ENCODE results near the gene ZFAND4. TPM values are rescaled to one million over a fixed set of nuclear protein-coding genes. Genes with fewer than 3 reads are reported as not detected.

ZFAND4 gene
- total RNA-seq, 4 donors from 2014 or later, result 5.0 to 15.3 (median 7.9) TPM

DNA sequence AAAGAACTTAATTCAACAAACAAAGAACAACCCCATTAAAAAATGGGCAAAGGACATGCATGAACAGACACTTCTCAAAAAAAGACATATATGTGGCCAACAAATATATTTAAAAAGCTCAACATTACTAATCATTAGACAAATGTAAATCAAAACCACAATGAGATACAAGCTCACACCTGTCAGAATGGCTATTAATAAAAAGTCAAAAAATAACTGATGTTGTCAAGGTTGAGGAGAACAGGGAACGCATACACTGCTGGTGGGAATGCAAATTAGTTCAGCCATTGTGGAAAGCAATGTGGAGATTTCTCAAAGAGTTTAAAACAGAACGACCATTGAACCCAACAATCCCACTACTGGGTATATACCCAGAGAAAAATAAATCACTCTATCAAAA is 19.1 kb downstream of the ZFAND4 start:
- no peaks in the 10 kb centered on the region for H3K9me3 ChIP-seq
- intact Hi-C loops (cut with DNase I), result no loop called here
- TF ChIP-seq, protein P1, sequence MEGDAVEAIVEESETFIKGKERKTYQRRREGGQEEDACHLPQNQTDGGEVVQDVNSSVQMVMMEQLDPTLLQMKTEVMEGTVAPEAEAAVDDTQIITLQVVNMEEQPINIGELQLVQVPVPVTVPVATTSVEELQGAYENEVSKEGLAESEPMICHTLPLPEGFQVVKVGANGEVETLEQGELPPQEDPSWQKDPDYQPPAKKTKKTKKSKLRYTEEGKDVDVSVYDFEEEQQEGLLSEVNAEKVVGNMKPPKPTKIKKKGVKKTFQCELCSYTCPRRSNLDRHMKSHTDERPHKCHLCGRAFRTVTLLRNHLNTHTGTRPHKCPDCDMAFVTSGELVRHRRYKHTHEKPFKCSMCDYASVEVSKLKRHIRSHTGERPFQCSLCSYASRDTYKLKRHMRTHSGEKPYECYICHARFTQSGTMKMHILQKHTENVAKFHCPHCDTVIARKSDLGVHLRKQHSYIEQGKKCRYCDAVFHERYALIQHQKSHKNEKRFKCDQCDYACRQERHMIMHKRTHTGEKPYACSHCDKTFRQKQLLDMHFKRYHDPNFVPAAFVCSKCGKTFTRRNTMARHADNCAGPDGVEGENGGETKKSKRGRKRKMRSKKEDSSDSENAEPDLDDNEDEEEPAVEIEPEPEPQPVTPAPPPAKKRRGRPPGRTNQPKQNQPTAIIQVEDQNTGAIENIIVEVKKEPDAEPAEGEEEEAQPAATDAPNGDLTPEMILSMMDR (IDR thresholded peaks at IDR 0.05), result no peak
- no peak for TF ChIP-seq POLR2A (IDR thresholded peaks at IDR 0.05)
- no peaks in the 10 kb centered on the region for H3K4me1 ChIP-seq
- H3K4me3 ChIP-seq, result no peak overlapping the region
- peaks cover 0 to 31% (median 0%) of the 10 kb centered on the region in 3 donors for H3K36me3 ChIP-seq
- H3K27ac ChIP-seq, result no peak overlapping the region
- DNase-seq, result no peak
- WGBS, 2 donors, result 71 to 82% methylated on average over 2 of the region's 2 CpGs
- H3K27me3 ChIP-seq, result no peaks in the 10 kb centered on the region

DNA sequence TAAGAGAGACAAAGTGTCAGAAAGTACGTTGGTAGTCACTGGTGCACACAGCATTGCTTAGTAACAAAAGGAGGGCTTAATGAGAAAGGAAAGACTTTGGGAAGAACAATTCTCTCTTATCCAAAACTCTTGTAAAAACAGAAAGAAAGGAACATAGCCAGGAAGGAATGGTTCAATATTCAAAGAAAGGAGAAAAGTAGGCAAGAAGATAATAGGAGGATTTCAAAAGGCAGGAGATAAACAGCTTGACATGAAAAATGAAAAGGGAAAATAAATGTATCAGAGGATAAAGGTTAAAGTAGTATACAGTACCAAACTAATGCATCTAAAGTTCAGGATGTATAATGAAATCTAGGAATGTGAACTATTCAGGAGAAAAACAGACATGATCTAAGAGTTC is 20.1 kb downstream of the ZFAND4 start:
- H3K9me3 ChIP-seq, result no peaks in the 10 kb centered on the region
- H3K27me3 ChIP-seq, result no peaks in the 10 kb centered on the region
- WGBS, 2 donors, result 74 to 90% methylated on average over 1 of the region's 1 CpG
- no peak overlapping the region for H3K4me3 ChIP-seq
- H3K4me1 ChIP-seq, result no peaks in the 10 kb centered on the region
- peaks cover 0 to 31% (median 0%) of the 10 kb centered on the region in 3 donors for H3K36me3 ChIP-seq
- H3K27ac ChIP-seq, result no peak overlapping the region
- no peak for DNase-seq
- TF ChIP-seq, protein P1 (IDR thresholded peaks at IDR 0.05), result no peak
- TF ChIP-seq POLR2A (IDR thresholded peaks at IDR 0.05), result no peak
- intact Hi-C loops (cut with DNase I), result no loop called here

DNA sequence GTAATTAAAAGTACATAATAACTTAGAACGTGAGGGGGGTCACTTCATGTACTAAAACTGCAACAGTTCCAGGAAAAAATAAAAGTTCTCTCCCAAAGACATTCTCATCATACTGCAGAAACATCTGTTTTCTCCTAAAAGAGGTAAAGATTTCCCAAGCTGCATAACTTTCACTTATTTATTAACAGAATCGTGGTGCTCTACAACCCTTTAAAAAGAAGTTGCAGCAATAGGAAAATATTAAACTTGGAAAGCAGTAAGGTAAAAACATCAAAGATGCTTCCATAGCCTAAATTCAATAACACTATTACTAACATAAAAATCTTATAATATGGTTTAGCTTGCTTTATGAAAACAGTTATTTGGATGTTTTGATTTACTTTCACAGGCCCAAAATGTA is 23.3 kb downstream of the ZFAND4 start:
- DNase-seq, result no peak
- H3K9me3 ChIP-seq, result no peaks in the 10 kb centered on the region
- H3K4me3 ChIP-seq, result no peak overlapping the region
- H3K27ac ChIP-seq, result no peak overlapping the region
- 63 to 77% methylated on average over 2 of the region's 2 CpGs for WGBS, 2 donors
- no peak for TF ChIP-seq POLR2A (IDR thresholded peaks at IDR 0.05)
- TF ChIP-seq, protein P1 (IDR thresholded peaks at IDR 0.05), result no peak
- intact Hi-C loops (cut with DNase I), result no loop called here
- H3K4me1 ChIP-seq, result no peaks in the 10 kb centered on the region
- H3K27me3 ChIP-seq, result no peaks in the 10 kb centered on the region
- H3K36me3 ChIP-seq, result peaks cover 0 to 54% (median 0%) of the 10 kb centered on the region in 3 donors

- H3K4me3 ChIP-seq, result no peak overlapping the region
- peaks cover 0 to 63% (median 0%) of the 10 kb centered on the region in 3 donors for H3K36me3 ChIP-seq
- TF ChIP-seq, protein P1 (IDR thresholded peaks at IDR 0.05), result no peak
- no peak for TF ChIP-seq POLR2A (IDR thresholded peaks at IDR 0.05)
- no peaks in the 10 kb centered on the region for H3K27me3 ChIP-seq
- 83 to 86% methylated on average over 2 of the region's 2 CpGs for whole genome bisulfite sequencing, 2 donors
- intact Hi-C loops (cut with DNase I), result no loop called here
- no peak overlapping the region for H3K27ac ChIP-seq
- H3K9me3 ChIP-seq, result no peaks in the 10 kb centered on the region
- no peaks in the 10 kb centered on the region for H3K4me1 ChIP-seq
- DNase-seq, result no peak
Observed at GRCh38 chr10:45647118-45647517, 25.5 kb downstream of the ZFAND4 start.

DNA sequence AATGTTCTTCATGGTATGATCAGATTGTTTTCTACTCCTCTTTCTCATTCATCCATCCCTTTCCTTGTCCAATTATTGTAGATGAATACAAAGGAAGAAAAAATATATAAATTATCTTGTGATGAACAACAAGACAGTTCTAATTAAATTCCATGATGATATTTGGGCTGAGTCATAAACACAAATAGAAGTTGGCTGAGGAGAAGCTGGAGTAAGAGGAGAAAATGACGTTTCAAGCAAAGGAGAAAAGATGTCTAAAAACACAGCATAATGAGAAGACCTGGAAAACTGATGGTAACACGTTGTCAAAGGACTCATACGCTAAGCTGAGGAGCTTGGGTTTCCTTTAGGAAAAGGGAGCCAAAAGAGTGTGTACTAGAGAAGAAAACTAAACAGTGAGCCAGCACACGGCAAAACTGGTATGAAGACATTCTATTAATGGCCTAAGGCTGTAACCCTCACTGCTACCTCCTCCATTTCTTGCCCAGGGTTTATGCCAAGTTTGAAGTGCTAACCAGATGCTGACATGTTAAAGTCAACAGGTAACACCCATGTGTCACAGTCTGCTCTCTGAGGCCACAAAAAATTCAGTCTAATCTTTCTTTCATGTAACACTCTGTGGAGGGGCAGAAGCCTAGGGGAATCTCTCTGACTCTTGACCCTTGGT is 26.1 kb downstream of the ZFAND4 start:
- H3K9me3 ChIP-seq, result no peaks in the 10 kb centered on the region
- H3K27ac ChIP-seq, result no peak overlapping the region
- no peaks in the 10 kb centered on the region for H3K27me3 ChIP-seq
- WGBS, 2 donors, result 59 to 61% methylated on average over 4 of the region's 4 CpGs
- peaks cover 0 to 69% (median 0%) of the 10 kb centered on the region in 3 donors for H3K36me3 ChIP-seq
- DNase-seq, result no peak
- H3K4me1 ChIP-seq, result no peaks in the 10 kb centered on the region
- no peak for TF ChIP-seq POLR2A (IDR thresholded peaks at IDR 0.05)
- TF ChIP-seq, protein P1 (IDR thresholded peaks at IDR 0.05), result no peak
- intact Hi-C loops (cut with DNase I), result no loop called here
- no peak overlapping the region for H3K4me3 ChIP-seq
